SU-DHL-6 (cell line): ENCODE measurements around the gene FBXO46.

Experiments used
- CTCF ChIP-seq: fragments of 200-600 bp; sonication (generic); IDR thresholded peaks from one replicate; pipeline ENCODE4 v1.5.1; 2017; ENCODE audit warnings: antibody characterized with exemption, mild to moderate bottlenecking, low read length, moderate library complexity; ENCODE audit not compliant: insufficient read depth, poor library complexity, severe bottlenecking
- EZH2phosphoT487 ChIP-seq: fragments of 200-600 bp; sonication (generic), shearing (Covaris generic); conservative IDR thresholded peaks from 2 replicates; pipeline ENCODE4 v1.6.1; 2018; ENCODE audit warnings: mild to moderate bottlenecking, antibody characterized with exemption, low read length, moderate library complexity, mixed read lengths

DNA sequence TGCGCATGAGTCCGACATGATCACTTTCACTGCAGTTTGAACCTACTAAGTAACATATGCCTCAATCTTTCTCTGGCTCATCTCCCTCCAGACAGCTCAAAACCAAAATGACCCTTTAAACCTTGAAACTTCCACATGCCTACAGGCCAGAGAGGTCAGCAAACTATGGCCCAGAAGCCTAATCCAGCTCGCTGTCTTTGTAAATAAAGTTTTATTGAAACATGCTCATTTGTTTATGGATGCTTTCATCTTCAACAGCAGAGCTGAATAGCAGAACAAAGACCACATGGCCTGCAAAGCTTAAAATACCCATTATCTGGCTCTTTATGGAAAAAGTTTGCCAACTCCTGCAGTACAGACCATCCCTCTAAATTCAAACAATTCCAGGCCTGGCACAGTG, 15.6 kb downstream of the FBXO46 start:
- TF ChIP-seq CTCF (no peak), EZH2phosphoT487 (no peak)
